Spleen (tissue), 11 donors: ENCODE results near the gene MCF2L. TPM values are rescaled to one million over a fixed set of nuclear protein-coding genes. Genes with fewer than 3 reads are reported as not detected.
A peak's percentile ranks its signal among the peaks of the same experiment; 100 is the strongest.

Source experiments
- DNase-seq: peaks from one replicate; pipeline ENCODE4 v3.0.0-alpha.2; 2020
- H3K27ac ChIP-seq, 8 donors: fragments of 200-600 bp; sonication (generic) in 7 of 8; 1 replicate in 4 of 8; 2 replicates in 4 of 8; pipeline versions ENCODE4 v1.5.0 to v1.8.0; 2016 to 2021; ENCODE audit warnings: inconsistent platforms in 4 of 8, mild to moderate bottlenecking in 4 of 8, moderate library complexity in 1 of 8
- H3K27me3 ChIP-seq, 7 donors: fragments of 200-600 bp; sonication (generic) in 6 of 7; replicated peaks in 1 of 7; 1 replicate in 4 of 7; 2 replicates in 3 of 7; pipeline versions ENCODE4 v1.5.0 to v1.8.0; 2016 to 2021; ENCODE audit warnings: inconsistent platforms in 3 of 7, mild to moderate bottlenecking in 1 of 7
- H3K36me3 ChIP-seq, 6 donors: fragments of 200-600 bp; sonication (generic) in 5 of 6; 1 replicate in 4 of 6; 2 replicates in 2 of 6; pipeline versions ENCODE4 v1.5.0 to v1.8.0; 2016 to 2021; ENCODE audit warnings: inconsistent platforms in 2 of 6
- H3K4me1 ChIP-seq, 6 donors: fragments of 200-600 bp; sonication (generic) in 5 of 6; 1 replicate in 3 of 6; 2 replicates in 3 of 6; pipeline versions ENCODE4 v1.5.0 to v1.8.0; 2016 to 2021; ENCODE audit warnings: inconsistent platforms in 3 of 6
- H3K4me3 ChIP-seq, 8 donors: fragments of 200-600 bp; sonication (generic) in 7 of 8; 1 replicate in 4 of 8; 2 replicates in 4 of 8; pipeline versions ENCODE4 v1.5.0 to v1.8.0; 2016 to 2021; ENCODE audit warnings: inconsistent platforms in 4 of 8, mild to moderate bottlenecking in 4 of 8, moderate library complexity in 2 of 8
- H3K9me3 ChIP-seq, 8 donors: fragments of 200-600 bp; sonication (generic) in 7 of 8; 1 replicate in 4 of 8; 2 replicates in 4 of 8; pipeline versions ENCODE4 v1.5.0 to v1.8.0; 2016 to 2021; ENCODE audit warnings: inconsistent platforms in 4 of 8
- POLR2A ChIP-seq, 3 donors: fragments of 450-650 bp; IDR thresholded peaks; one replicate each; pipeline ENCODE4 v1.5.1; 2017; ENCODE audit warnings: antibody characterized with exemption in 3 of 3, mild to moderate bottlenecking in 1 of 3
- POLR2AphosphoS5 ChIP-seq, 3 donors: sonication (generic); formaldehyde crosslinking; IDR thresholded peaks; one replicate each; pipeline ENCODE4 v1.5.1; 2017; ENCODE audit warnings: antibody characterized with exemption in 3 of 3
- WGBS, 5 donors: extraction: QIAGEN DNeasy Blood & Tissue Kit in 3 of 5; methylation state at CpG; one replicate each; pipeline versions ENCODE4 v1.1.5 to v1.1.7; 2013 to 2018; 5-methylcytosine and 5-hydroxymethylcytosine counted together
- intact Hi-C: fragments of 100-400 bp; cut with DNase I; formaldehyde crosslinking; loops from one replicate; pipeline ENCODE4 v1.15.0; 2023; ENCODE audit warnings: low total_unique reads
- polyA plus RNA-seq, 3 donors: library from polyadenylated mRNA; stranded (reverse); fragments of 200-250 nt; gene quantifications; one replicate each; pipeline ENCODE4 v1.2.1, GENCODE V29; 2013
- total RNA-seq, 7 donors: library from RNA; depleted of rRNA in 3 of 7; stranded (reverse); fragments of >200 nt in 3 of 7; fragmentation: NEBNext Ultra II Directional in 4 of 7; extraction: Animal tissue kit (Norgen Biotek cat#: 25700) in 4 of 7; gene quantifications; one replicate each; pipeline versions ENCODE4 v1.1.0 to v1.2.1, GENCODE V29; 2016 to 2021
- TF ChIP-seq, protein P1 (sequence below), 11 experiments: fragments of 200-600 bp in 7 of 11; fragments of 450-650 bp in 4 of 11; sonication (generic) in 4 of 11; IDR thresholded peaks in 8 of 11; conservative IDR thresholded peaks in 3 of 11; 1 replicate in 7 of 11; 2 replicates in 4 of 11; pipeline versions ENCODE4 v1.4.0 to v1.8.0; 2016 to 2021; ENCODE audit warnings: antibody characterized with exemption in 11 of 11, inconsistent platforms in 4 of 11, mild to moderate bottlenecking in 1 of 11
- donor health status: healthy with polysubstance abuse.
- donor health status: DM: no; HTN: no; CAD: no; lungs with moderate emphysema.
- donor health status: DM: no; HTN: no; CAD: no.
- donor health status: Bipolar disorder and iron deficiency.
- donor health status: healthy.
- donor health status: DM: no; HTN: no; CAD: no.
- donor health status: DM: yes; HTN: yes; CAD: no.

MCF2L gene
- total and polyA plus RNA-seq, 10 donors = 4.3 to 21.4 (median 13.0) TPM

DNA sequence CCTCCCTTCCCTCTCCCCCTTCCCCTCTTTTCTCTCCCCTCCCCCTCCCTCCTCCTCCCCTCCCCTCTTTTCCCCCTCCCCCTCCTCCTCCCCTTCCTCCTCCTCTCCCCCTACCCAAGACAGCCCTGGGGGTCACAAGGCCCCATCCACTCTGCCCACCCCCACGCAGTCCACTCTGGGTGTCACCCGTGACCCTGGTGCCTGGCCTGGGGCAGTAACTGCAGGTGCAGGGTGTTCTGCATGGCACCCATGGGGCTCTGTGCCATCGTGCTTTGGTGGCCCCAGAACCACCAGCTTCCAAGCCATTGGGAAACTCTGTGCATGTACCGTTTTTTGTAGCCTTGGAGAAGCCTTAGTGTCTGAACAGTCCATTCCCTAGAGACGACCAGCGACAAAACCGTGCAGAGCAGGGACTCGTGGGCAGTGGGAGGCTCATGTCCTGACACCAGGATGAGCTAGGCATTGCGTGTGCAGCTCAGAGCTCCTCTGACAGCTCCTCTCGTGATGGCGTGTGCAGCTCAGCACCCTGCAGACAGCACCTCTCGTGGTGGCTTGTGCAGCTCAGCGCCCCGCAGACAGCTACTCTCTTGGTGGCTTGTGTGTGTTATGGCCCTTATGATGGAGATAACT, 92.9 kb downstream of the MCF2L start:
- Histone ChIP-seq H3K9me3 (peaks cover 0 to 9% (median 0%) of the 10 kb centered on the region in 8 donors), H3K27me3 (no peaks in the 10 kb centered on the region), H3K36me3 (peaks cover 0 to 22% (median 0%) of the 10 kb centered on the region in 6 donors), H3K4me3 (no peak overlapping the region), H3K27ac (no peak overlapping the region), H3K4me1 (no peaks in the 10 kb centered on the region)
- WGBS, 5 donors = 85 to 93% (median 89%) methylated on average over 9 to 14 of the region's 14 CpGs
- intact Hi-C loops = no loop called here
- DNase-seq = peak; percentile 47
- TF ChIP-seq POLR2A (IDR thresholded peaks at IDR 0.05) (no peak), POLR2AphosphoS5 (IDR thresholded peaks at IDR 0.05) (no peak)
- TF ChIP-seq, protein P1, sequence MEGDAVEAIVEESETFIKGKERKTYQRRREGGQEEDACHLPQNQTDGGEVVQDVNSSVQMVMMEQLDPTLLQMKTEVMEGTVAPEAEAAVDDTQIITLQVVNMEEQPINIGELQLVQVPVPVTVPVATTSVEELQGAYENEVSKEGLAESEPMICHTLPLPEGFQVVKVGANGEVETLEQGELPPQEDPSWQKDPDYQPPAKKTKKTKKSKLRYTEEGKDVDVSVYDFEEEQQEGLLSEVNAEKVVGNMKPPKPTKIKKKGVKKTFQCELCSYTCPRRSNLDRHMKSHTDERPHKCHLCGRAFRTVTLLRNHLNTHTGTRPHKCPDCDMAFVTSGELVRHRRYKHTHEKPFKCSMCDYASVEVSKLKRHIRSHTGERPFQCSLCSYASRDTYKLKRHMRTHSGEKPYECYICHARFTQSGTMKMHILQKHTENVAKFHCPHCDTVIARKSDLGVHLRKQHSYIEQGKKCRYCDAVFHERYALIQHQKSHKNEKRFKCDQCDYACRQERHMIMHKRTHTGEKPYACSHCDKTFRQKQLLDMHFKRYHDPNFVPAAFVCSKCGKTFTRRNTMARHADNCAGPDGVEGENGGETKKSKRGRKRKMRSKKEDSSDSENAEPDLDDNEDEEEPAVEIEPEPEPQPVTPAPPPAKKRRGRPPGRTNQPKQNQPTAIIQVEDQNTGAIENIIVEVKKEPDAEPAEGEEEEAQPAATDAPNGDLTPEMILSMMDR (IDR thresholded peaks at IDR 0.05 in 8 of 11, conservative IDR thresholded peaks at IDR 0.05 in 3 of 11) = no peak

DNA sequence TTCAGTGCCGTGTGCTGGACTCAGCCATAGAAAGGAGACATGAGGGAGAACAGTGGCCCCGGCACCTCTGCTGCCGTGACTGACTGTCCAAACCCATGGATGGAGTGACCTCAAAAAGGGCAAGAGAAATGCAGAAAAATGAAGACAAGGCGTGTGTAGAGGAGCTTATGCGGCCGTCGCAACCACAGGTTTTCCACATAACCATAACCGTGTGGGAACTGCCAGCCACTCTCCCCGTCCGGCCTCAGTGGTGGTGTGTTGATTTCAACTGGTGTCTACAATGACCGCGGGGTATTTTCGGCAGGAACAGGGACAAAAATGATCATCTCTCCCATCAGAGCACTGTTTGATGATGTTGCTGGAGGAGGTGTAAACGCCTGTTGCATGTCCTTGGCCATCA, 93.7 kb downstream of the MCF2L start:
- no peak for TF ChIP-seq POLR2AphosphoS5 (IDR thresholded peaks at IDR 0.05)
- TF ChIP-seq, protein P1 (IDR thresholded peaks at IDR 0.05 in 8 of 11, conservative IDR thresholded peaks at IDR 0.05 in 3 of 11) = no peak
- TF ChIP-seq POLR2A (IDR thresholded peaks at IDR 0.05) = no peak
- no peaks in the 10 kb centered on the region for H3K4me1 ChIP-seq
- no peak overlapping the region for H3K27ac ChIP-seq
- 90 to 95% (median 93%) methylated on average over 13 to 14 of the region's 14 CpGs for WGBS, 5 donors
- intact Hi-C loops = no loop called here
- DNase-seq = no peak
- peaks cover 0 to 22% (median 0%) of the 10 kb centered on the region in 6 donors for H3K36me3 ChIP-seq
- H3K9me3 ChIP-seq = peaks cover 0 to 9% (median 0%) of the 10 kb centered on the region in 8 donors
- no peaks in the 10 kb centered on the region for H3K27me3 ChIP-seq
- H3K4me3 ChIP-seq = no peak overlapping the region

DNA sequence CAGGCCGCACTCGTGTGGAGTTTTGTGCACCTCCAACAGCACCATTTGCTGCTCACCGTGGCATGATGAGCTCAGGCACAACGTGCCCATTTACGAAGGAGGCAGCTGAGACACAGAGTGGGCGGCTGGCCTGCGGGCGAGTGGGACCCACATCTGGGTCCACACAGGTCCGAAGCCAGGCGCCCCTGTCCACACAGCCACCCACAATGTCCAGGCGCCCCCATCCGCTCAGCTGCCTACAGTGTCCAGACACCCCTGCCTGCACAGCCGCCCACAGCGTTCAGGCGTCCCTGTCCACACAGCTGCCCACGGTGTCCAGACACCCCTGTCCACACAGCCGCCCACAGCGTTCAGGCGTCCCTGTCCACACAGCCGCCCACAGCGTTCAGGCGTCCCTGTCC, 94.1 kb downstream of the MCF2L start:
- peaks cover 0 to 6% (median 0%) of the 10 kb centered on the region in 8 donors for H3K9me3 ChIP-seq
- intact Hi-C loops = no loop called here
- H3K27ac ChIP-seq = no peak overlapping the region
- H3K4me1 ChIP-seq = no peaks in the 10 kb centered on the region
- DNase-seq = peak; percentile 68
- no peak overlapping the region for H3K4me3 ChIP-seq
- TF ChIP-seq, protein P1 (IDR thresholded peaks at IDR 0.05 in 8 of 11, conservative IDR thresholded peaks at IDR 0.05 in 3 of 11) = no peak
- TF ChIP-seq POLR2AphosphoS5 (IDR thresholded peaks at IDR 0.05) (no peak), POLR2A (IDR thresholded peaks at IDR 0.05) (no peak)
- WGBS, 5 donors = 88 to 96% (median 94%) methylated on average over 10 to 22 of the region's 22 CpGs
- H3K27me3 ChIP-seq = no peaks in the 10 kb centered on the region
- H3K36me3 ChIP-seq = peaks cover 0 to 22% (median 0%) of the 10 kb centered on the region in 6 donors

DNA sequence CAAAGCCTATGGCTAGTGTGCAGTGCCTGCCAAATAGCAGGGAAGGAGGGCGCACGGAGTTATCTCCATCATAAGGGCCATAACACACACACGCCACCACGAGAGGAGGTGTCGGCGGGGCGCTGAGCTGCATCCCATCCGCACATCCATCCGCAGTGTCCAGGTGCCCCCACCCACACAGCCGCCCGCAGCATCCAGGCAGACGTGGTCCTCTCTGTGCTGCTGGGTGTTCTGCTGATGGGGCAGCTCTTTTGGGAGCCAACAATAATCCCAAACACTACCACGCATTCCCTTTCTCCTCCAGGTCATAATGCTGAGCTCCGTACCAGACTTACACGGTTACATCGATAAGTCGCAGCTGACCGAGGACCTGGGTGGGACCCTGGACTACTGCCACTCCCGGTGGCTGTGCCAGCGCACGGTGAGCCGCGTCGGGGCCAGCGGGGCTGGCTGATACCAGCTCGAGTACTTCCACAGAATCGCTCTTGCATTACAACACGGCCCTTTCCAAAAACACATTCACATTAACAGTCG, 95.1 kb downstream of the MCF2L start:
- WGBS, 5 donors = 88 to 95% (median 94%) methylated on average over 24 to 29 of the region's 29 CpGs
- H3K4me1 ChIP-seq = no peaks in the 10 kb centered on the region
- no peak for TF ChIP-seq POLR2A (IDR thresholded peaks at IDR 0.05)
- TF ChIP-seq POLR2AphosphoS5 (IDR thresholded peaks at IDR 0.05) = no peak
- TF ChIP-seq, protein P1 (IDR thresholded peaks at IDR 0.05 in 8 of 11, conservative IDR thresholded peaks at IDR 0.05 in 3 of 11) = no peak
- H3K4me3 ChIP-seq = no peak overlapping the region
- intact Hi-C loops = no loop called here
- peak; percentile 53 for DNase-seq
- no peaks in the 10 kb centered on the region for H3K27me3 ChIP-seq
- no peak overlapping the region for H3K27ac ChIP-seq
- no peaks in the 10 kb centered on the region for H3K9me3 ChIP-seq
- H3K36me3 ChIP-seq = peaks cover 0 to 22% (median 0%) of the 10 kb centered on the region in 6 donors
